ENCODE measurements around the gene PIK3R3.
A peak's percentile ranks its signal among the peaks of the same experiment; 100 is the strongest.

The PIK3R3 gene

DNA sequence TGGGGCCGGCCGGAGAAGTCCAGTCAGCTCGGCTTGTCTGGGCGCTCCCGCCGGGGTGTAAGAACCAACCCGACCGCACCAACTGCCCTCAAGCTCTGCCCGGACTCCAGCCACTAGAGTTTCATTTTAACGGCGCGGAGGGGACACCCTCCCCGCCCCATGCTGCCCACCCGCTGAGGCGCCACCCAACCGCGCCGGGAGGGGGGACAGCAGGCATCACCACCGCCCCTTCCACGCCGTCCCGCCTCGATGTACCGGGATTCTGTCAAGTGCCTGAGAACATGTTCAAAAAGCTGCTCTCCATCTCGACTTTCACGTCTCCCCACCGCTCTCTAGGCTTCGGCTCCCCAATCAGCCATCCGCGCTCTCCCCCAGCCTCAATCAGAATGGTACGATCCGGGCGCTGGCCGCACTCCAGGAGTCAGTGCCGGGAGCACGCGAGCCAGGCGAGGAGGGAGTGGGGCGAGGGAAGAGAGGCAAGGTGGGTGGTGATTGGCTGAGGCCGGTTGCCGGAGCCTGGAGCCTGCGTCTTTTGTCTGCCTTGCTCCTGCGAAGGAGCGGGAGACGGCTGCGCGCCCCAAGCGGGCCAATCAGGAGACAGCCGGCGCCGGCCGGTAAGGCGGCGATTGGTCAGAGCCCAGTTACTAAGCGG, at the start of gene PIK3R3:
PIK3R3 (minus strand) TSS at position 101 of the 652 bp plus-strand sequence. CDS start 677 bp downstream, outside the sequence.
- DNase-seq (ENCODE audit: low read depth in 3 of 3), result peak; percentile 82 to 90 (median 83)

DNA sequence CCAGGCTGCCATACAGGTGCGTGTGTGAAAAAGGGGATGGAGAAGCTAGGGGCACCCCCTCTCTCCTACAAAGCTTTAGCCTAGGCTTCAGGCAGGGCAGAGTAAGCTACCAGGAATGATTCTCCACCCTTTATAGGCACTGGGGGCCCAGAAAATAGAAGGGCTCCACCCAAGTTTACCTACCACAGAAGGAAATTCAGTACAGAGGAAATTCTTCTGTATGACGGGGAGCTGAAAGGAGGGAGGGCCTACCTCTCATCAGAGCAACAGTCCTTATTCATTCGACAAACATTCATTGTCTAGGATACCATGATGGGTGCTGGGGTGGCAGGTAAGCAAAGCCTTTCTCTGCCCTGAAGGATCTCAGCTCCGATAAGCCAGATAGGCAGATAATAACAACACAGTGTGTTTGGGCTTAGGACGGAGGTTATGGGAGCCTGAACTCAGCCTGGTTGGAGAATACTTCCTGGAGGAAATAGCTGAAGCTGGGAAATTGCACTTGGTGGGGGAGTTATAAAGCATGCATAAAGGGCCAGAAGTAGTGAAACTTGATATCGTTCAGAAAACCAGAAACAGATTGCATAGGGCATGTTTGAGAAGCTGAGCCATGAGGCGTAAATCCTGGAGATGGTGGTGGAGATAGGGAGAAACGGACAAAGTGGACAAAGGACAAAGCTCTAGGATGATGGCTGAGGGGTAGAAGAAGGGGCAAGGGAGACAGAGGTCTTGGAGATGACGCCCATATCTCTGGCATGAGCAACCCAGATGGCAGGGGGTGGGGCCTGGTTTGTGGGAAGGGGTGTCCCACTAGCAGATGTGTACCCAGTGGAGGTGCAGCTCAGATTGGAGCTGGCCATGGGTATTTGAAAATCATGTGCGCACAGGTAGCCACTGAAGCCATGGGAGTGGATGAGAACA, 49.2 kb upstream of the PIK3R3 start:
- no peak for DNase-seq (ENCODE audit: low read depth in 3 of 3)

DNA sequence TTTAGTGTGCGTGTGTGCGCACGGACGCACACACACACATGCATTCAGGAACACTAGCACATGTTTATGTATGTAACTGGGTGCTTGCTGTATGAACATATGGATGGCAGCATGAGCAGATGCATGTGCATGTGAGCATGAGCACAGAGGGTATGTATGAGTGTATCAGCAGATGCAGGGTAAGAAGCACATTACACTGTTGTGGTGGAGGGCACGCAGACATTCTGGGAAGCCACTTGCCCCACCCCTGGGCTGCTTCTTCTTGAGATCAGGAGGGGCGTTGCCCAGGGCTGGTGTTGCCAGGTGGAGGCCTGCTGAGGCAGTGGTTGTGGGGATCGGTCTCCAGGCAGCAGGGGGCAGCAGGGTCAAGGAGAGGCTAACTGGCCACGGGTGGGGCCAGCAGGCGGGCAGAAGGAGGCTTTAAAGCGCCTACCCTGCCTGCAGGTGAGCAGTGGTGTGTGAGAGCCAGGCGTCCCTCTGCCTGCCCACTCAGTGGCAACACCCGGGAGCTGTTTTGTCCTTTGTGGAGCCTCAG, 47.7 kb upstream of the PIK3R3 start:
- DNase-seq (ENCODE audit: low read depth in 3 of 3), result no peak

DNA sequence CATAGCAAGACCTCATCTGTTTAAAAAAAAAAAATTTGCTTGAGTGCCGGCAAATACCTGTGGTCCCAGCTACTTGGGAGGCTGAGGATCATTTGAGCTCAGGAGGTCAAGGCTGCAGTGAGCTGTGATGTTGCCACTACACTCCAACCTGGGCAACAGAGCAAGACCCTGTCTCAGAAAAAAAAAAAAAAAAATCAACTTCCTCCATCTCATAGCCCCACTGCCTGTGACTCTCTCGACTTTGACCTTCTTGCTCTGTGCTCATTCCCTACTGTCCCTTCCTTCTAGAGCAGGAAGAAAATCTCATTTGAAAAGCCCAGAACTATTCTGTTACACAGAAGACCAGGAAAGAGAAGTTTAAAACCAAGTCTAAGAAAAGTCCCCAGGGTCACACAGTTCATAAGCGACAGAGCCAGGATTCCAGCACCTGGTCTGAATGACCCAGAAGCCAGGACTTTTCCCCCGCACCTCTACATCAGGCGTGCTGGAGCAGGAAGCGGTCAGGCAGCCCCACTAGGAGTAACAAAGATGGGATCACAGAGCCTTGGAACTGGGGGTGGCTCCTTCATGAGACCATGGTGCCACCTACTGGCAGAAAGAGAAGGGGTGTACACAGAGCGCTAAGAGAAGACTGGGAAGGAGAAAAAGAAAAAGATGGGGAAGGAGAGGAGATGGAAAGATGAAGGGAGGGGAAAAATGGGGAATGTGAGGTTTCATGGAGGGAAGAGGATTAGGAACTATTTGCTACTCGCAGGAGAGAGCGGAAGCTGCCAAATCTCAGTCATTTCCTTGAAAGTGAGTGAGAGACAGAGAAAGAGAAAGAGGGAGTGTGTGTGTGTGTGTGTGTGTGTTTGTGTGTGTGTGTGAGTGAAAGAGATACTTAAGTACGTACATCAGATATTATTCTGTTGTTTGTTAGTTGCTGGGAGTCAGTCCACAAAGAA, 47.0 kb upstream of the PIK3R3 start:
- DNase-seq (ENCODE audit: low read depth in 3 of 3), result peak in 2 of 3 experiments; percentile 46 to 64

DNA sequence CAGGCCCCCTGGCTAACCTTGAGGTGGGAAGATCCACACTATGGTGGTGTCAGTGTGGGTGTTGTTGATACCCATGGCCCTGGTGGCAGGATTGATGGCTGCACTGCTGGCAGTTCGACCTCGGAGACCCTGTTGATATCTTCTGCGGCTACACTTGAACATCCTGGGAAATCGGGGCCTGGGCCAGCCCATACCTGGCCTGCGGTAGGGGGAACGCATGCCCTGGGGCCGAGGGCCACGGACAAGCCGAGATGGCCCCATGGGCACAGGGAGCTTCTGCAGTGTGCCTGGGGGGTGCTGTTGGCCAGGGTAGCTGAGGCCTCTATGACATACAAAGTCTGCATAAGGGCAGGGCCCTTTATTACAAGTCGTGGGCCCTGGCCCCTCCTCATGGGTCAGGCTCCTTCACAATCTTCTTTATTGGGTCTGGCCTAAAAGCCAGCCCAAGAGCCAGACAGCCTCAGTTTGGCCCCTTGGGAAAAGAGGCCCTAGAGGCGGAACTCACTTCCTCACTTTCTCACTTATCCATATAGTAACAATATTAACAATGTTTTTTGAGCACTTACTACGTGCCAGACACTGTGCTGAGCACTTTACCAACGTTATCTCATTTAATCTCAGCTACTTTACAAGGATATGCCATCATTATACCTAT, 43.9 kb upstream of the PIK3R3 start, which contains the start of gene P3R3URF:
P3R3URF (minus strand) TSS at position 278 of the 655 bp plus-strand sequence; CDS start at position 261, 17 bp downstream.
- DNase-seq (ENCODE audit: low read depth in 3 of 3), result no peak

DNA sequence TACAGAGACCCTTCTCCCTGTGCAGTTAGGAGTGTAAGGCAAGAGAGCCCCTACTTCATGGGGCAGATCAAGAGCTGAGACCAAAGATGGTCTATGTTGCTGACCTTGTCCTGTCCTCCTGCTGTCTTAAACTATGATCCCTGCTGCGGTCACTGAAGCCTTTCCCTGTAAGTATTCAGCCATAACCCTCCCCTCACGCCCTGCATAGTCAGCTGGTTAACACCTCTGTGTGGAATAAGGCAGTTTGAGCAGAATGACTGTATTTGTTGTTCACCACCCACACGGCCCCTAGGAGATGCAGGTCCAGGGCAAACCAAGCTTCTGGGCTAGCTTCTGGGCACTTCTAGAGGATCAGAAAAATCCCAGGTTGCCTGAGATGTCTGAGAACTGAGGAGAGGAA, 42.8 kb upstream of the PIK3R3 start:
- no peak for DNase-seq (ENCODE audit: low read depth in 3 of 3)

DNA sequence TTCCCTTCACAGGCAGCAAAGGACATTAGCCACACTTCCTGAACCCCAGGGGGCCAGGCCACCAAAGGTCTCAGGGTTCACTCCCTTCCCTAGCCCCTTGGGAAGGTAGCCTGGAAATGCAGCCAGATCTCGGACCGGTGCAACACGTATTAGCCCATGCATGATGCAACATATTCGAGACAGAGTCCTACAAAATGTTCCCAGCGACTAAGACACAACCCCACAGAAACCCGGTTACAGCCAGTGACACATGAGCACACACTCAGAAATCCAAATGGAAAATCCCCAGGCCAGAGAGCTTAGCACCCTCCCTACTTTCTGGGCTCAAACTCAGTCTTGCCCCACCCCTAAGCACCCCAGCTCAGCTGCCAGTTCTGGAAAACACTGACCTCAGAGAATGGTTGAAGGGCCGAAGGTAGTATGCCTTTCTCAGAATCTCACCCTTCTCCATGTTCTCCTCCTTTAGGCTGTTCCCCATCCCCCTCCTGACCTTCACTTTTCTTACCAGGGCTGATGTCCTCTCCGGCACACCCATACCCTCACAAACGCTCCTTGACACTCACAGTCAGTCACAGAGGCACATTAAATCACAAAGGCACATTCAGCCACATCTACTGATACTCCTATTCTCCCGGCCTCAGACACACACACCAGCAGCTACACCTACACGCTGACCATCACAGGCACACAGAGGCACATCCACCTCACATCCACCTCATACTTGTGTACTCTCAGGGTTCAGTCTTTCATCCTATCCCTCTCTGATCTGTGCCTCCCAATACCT, 42.2 kb upstream of the PIK3R3 start, which contains the start of gene TSPAN1:
TSPAN1 (plus strand) TSS at position 640 of the 784 bp plus-strand sequence. CDS start 6,021 bp downstream, outside the sequence.
- DNase-seq (ENCODE audit: low read depth in 3 of 3), result no peak

DNA sequence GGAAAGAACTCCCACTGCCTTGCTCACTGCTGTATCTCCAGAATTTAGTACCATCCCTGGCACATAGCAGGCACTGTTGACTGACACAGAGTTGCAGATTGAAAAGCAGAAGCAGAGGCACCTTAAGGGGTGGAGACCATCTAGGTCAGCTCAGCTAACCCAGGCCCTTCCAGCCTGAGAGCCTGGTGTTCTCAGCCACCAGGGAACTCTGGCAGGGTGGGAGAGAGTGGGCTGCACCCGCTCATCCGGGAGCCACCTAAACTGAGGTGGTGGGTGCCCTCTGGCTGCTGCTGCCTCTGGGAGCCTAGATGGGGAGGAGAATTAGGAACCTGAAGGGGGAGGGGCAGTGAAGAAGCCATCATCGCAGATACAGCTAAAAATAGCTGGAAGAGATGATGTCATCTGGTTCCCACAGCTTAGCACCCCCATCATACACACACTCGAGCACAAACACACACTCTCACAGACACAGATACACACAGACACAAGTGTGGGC, 41.0 kb upstream of the PIK3R3 start:
- no peak for DNase-seq (ENCODE audit: low read depth in 3 of 3)

DNA sequence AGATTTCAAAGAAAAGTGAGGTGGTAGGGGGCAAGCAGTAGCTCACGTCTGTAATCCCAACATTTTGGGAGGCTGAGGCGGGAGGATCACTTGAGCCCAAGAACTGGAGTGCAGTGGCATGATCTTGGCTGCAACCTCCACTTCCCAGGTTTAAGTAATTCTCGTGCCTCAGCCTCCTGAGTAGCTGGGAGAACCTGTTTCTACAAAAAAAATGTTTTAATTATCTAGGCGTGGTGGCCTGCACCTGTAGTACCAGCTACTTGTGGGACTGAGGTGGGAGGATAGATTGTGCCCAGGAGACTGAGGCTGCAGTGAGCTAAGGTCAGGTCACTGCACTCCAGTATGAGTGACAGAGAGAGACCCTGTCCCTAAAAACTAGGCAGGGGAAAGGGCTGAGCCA, 39.9 kb upstream of the PIK3R3 start:
- DNase-seq (ENCODE audit: low read depth in 3 of 3), result no peak

DNA sequence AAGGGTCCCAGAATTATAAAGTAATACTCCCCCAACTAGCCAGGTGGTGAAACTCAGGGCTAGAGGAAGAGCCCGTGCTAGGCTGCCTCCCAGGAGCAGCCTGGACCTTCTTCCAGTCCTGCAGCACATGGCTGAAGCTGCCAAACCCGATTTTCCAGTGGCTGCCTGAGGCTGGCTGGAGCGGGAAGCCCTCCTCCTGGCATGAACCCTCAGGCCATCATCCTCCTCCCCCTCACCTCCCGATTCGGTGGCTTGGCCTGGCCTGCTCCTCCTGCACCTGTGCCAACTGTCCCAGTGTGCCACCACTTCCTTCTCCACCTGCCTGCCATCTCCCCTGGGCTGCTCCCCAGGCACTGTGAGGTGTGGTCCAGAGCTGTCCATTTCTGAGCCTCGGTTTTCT, 39.4 kb upstream of the PIK3R3 start:
- no peak for DNase-seq (ENCODE audit: low read depth in 3 of 3)

DNA sequence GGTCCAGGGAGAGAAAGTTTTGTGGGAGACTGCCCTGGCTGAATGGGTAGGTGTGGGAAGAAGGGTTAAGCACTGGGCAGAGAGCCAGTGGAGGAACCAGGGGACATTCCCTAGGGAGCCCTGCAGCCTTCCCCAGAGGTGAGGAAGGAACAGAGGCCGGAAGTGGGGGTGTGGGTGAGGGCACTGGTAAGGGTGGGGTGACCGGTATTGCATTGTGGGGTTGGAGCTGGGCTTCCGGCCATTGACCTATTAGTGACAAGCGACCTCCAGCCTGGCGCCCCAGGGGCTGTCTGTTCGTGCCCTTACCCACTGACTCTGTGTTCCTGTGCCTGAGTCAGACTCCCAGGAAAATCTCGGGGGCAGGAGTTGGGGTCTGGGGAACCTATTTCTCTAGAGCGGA, 38.9 kb upstream of the PIK3R3 start:
- no peak for DNase-seq (ENCODE audit: low read depth in 3 of 3)

DNA sequence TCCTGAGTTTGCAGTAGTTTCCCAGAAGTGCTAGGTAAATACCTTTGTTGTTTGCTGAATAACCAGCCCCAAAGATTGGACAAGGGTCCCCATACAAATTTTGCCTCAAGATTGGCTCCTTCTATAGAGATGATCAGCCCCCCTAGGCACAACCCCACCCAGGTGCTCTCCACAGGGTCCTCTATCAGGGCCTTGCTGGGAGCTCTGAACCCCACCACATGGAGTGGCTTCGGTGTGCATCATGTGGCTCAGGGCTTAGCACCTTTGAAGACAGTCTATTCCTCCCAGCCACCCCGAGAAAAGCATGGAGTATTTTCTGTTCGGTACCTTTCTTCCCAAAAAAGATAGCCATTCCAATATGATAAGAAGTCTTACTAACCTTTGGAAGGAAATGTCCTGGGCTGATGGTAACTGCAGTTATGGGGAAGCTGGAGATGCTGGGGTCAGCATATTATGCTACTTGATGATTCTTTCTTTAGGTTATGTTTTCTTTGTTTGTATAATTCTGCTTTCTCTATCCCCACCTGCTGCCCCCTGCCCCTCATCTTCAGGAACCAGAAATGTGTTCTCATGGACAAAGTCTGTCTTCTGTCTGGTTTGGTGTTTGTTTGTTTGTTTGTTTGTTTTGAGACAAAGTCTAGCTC, 37.5 kb upstream of the PIK3R3 start:
- no peak for DNase-seq (ENCODE audit: low read depth in 3 of 3)

DNA sequence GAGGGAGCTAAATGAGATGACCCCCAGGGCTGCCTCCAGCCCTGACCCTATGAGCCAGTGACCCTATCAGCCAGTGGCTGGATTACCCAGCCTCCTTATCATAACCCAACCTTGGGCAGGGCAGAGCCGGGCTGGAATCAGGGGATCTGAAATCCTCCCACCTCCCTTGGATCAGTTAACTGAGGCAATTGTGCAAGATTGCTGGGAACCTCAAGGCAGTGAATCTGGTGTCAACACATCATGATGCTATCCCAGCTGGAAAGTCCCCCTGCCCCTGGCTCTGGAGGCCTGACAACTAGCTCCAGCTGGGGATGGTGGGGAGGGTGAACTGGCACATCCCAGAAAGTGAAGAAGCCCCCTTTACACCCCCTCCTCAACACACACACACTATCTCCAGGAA, 36.0 kb upstream of the PIK3R3 start:
- no peak for DNase-seq (ENCODE audit: low read depth in 3 of 3)

DNA sequence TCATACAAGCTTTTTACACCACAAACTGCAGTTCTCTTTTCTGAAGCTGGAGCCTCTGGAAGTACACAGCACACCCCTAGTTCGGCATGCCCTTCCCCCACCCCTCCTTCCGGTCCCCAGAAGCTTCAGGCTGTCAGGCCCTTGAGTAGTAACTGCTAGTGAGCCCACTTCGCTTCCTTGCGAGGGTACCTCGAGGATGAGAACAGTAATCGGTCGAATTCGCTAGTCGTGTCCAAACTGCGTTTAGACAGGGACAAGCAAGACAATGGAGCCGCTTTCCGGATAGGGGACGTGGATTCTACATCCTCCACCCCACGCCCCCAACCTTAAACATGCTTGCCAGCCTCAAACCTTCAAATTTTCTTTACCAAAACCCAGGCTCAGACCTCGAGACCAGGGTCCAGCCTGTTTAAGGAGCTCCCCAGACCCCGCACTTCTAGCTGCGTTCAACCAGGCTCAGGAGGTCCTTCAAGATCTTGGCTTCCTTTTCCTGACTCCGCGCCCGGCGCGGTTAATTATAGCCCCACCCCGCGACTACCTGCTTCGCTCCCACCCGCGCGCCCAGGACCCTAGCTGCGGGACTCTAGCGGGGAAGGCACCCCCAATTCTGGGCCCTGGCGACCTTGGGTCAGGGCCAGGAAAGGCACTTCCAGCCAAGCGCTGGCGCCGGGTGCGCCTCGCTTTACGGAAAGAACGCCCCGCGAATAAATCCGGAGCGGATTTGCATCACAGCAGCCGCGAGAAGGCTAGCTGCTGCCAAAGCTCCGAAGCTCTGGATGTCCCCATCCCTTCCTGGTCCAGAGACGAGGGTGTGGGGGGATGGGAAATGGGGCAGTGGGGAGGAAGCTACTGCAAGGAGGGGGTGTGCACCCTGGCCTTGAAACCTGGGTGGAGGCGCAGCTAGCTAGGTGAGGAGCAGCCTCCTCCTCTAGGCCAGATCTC, 34.4 kb upstream of the PIK3R3 start:
- peak in 1 of 3 experiments; percentile 41 for DNase-seq (ENCODE audit: low read depth in 3 of 3)

DNA sequence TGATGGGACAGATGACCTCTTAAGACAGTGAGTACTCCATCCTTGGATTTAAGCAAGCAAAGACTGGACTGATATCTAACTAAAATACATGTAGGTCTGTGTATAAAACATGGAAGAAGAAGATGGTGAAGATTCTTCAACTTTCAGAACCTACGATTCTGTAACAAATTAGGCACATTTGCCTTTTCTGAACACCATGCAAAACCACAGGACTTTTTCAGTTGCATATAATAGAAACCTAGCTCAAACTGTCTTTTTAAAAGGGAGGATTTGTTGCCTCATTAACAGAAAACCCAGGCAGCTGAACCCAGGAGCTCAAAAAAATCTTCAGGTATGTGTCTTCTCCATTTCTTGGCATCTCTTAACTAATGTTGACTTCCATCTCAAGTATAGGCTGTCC, 27.8 kb upstream of the PIK3R3 start:
- no peak for DNase-seq (ENCODE audit: low read depth in 3 of 3)

DNA sequence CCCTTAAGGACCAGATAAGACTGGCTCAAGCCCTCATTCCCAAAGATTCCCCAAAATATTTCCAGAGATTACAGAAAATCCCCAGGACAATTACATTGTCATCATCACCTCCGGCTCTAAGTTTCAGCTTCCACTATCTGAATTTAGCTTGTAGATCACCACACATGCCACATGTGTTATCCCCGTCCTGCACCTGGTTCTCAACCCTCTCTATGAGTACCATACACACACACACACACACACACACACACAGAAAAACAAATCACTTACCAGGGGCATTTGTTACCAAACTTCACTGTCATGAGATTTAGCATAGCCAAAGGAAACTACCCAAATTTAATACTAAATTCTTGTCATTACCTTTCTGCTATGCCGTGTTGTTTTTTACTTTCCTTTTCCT, 27.1 kb upstream of the PIK3R3 start:
- no peak for DNase-seq (ENCODE audit: low read depth in 3 of 3)

DNA sequence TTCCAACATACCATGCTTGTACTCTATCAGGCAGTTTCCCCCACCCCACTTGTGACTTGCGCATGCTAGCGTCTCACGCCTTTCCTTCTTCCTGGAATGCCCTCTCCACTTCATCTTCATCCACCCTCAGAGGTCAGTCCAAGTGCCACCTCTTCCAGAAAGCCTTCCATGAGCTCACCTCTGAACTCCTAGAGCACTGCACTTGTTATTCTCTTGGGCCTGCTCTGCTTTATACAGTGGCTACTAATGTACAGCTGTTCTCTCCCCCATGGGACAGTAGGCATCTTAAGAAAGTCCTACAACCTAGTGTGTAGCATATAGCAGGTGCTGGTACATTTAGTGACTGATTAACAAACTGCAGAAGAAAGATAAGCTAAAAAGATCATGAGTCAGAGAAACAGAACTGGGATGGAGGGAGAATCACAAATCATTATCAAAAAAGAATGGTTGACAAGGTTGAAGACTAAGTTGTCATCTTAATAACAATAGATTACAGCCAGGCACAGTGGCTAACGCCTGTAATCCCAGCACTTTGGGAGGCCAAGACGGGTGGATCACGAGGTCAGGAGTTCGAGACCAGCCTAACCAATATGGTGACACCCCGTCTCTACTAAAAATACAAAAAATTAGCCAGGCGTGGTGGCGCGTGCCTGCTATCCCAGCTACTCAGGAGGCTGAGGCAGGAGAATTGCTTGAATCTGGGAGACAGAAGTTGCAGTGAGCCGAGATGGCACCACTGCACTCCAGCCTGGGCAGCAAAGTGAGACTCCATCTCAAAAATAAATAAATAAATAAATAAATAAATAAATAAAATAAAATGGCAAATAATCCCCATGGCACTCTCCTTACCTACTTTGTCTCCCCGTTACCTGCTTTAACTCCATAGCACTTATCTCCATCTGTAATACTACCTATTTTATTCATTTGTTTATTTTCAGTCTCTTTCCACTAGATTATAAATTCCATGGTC, 26.2 kb upstream of the PIK3R3 start:
- DNase-seq (ENCODE audit: low read depth in 3 of 3), result no peak

Data from stimulated activated CD4-positive, alpha-beta T cell treated with anti-CD3 and anti-CD28 coated beads, TNF-alpha, amount 100 ng/mL, for 24 hours (primary cell).